Sigmoid colon (tissue), 7 donors: Measurements from ENCODE around the gene CDH1. TPM values are rescaled to one million over a fixed set of nuclear protein-coding genes. Genes with fewer than 3 reads are reported as not detected.

Experiments
- DNase-seq: peaks from one replicate; pipeline ENCODE4 v3.0.0-alpha.2; 2019
- H3K27ac ChIP-seq, 4 donors: fragments of 200-600 bp; sonication (generic); one replicate each; pipeline ENCODE4 v1.5.1; 2016 to 2019; ENCODE audit warnings: mild to moderate bottlenecking in 1 of 4
- H3K27me3 ChIP-seq, 3 donors: fragments of 200-600 bp; sonication (generic); one replicate each; pipeline ENCODE4 v1.5.1; 2019; ENCODE audit warnings: mild to moderate bottlenecking in 1 of 3
- H3K36me3 ChIP-seq, 4 donors: fragments of 200-600 bp; sonication (generic); one replicate each; pipeline ENCODE4 v1.5.1; 2016 to 2019
- H3K4me1 ChIP-seq, 4 donors: fragments of 200-600 bp; sonication (generic); one replicate each; pipeline ENCODE4 v1.5.1; 2017 to 2019
- H3K4me3 ChIP-seq, 4 donors: fragments of 200-600 bp; sonication (generic); one replicate each; pipeline ENCODE4 v1.5.1; 2017 to 2019; ENCODE audit warnings: mild to moderate bottlenecking in 2 of 4, moderate library complexity in 1 of 4
- H3K9me3 ChIP-seq, 4 donors: fragments of 200-600 bp in 3 of 4; sonication (generic) in 3 of 4; one replicate each; pipeline versions ENCODE4 v1.5.1 to v1.6.1; 2013 to 2019
- CTCF ChIP-seq, 4 experiments: fragments of 450-650 bp in 3 of 4; fragments of 200-600 bp in 1 of 4; IDR thresholded peaks; one replicate each; pipeline ENCODE4 v1.5.1; 2016 to 2019; ENCODE audit warnings: antibody characterized with exemption in 4 of 4, mild to moderate bottlenecking in 3 of 4, moderate library complexity in 2 of 4
- EP300 ChIP-seq, 4 donors: sonication (generic); formaldehyde crosslinking; IDR thresholded peaks; one replicate each; pipeline ENCODE4 v1.6.1; 2017; ENCODE audit warnings: antibody characterized with exemption in 4 of 4
- POLR2A ChIP-seq, 2 donors: fragments of 450-650 bp; IDR thresholded peaks; one replicate each; pipeline ENCODE4 v1.6.1; 2016; ENCODE audit warnings: antibody characterized with exemption in 2 of 2, mild to moderate bottlenecking in 2 of 2, moderate library complexity in 2 of 2
- POLR2AphosphoS5 ChIP-seq, 4 donors: sonication (generic); formaldehyde crosslinking; IDR thresholded peaks; one replicate each; pipeline ENCODE4 v1.6.1; 2017; ENCODE audit warnings: antibody characterized with exemption in 4 of 4
- WGBS, 2 donors: extraction: QIAGEN DNeasy Blood & Tissue Kit; methylation state at CpG; one replicate each; pipeline ENCODE4 v1.1.7; 2013; 5-methylcytosine and 5-hydroxymethylcytosine counted together
- intact Hi-C: fragments of 100-400 bp; cut with DNase I; formaldehyde crosslinking; loops from one replicate; pipeline ENCODE4 v1.15.1; 2023
- polyA plus RNA-seq, 3 donors: library from polyadenylated mRNA; stranded (reverse); fragments of 200-250 nt; gene quantifications; one replicate each; pipeline ENCODE4 v1.2.3, GENCODE V29; 2013
- total RNA-seq, 4 donors: library from RNA; depleted of rRNA; stranded (reverse); fragments of >200 nt; gene quantifications; one replicate each; pipeline ENCODE4 v1.1.0, GENCODE V29; 2016
- donor health status: healthy with polysubstance abuse.
- donor health status: Bipolar disorder and iron deficiency.
- donor health status: healthy.

CDH1 gene
- total and polyA plus RNA-seq, 7 donors, result 0.14 to 163 (median 15.4) TPM; not detected in 1

DNA sequence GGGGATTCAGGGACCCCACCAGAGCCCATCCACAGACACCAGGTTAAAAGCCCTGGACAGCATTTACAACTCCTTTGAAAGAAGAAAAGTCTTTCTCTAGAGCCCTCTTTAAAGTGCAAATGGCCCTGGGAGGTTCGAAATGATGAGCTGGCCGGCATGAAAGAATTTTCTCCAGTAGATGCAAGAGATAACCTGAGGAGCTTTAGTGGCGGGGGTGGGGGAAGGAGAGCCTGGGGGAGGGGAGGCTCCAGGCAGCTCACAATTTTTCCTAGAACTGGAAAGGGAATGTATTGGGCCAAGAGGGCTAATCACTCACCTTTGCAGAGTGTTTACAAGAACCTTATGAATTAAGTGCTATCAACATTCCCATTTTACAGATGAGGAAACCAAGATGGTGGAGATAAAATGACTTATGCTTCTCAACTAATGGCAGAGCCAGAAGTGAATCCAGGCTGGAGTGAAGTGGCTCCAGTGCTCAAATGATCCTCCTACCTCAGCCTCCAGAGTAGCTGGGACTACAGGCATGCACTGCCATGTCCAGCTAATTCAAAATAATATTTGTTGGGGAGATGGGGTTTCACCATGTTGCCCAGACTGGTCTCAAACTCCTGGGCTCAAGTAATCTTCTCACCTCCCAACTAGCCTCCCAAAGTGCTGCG lies 4.2 kb upstream of the CDH1 start:
- WGBS, 2 donors, result 40 to 64% methylated on average over 4 of the region's 4 CpGs

GRCh38 chr16:68733570-68733969 lies 3.5 kb upstream of the CDH1 start:
- Histone ChIP-seq H3K9me3 (peaks cover 0 to 2% (median 0%) of the 10 kb centered on the region in 4 donors), H3K4me1 (peaks cover 0 to 16% (median 15%) of the 10 kb centered on the region in 4 donors), H3K27ac (no peak overlapping the region), H3K27me3 (peaks cover 18 to 37% (median 29%) of the 10 kb centered on the region in 3 donors), H3K36me3 (no peaks in the 10 kb centered on the region), H3K4me3 (no peak overlapping the region)
- 88 to 91% methylated on average over 9 of the region's 9 CpGs for WGBS, 2 donors
- intact Hi-C loops, result no loop called here
- no peak for TF ChIP-seq POLR2AphosphoS5 (IDR thresholded peaks at IDR 0.05)
- TF ChIP-seq EP300 (IDR thresholded peaks at IDR 0.05), result no peak
- DNase-seq, result no peak

More for the DNA sequence above, 4.2 kb upstream of the CDH1 start:
- no peaks in the 10 kb centered on the region for H3K36me3 ChIP-seq
- H3K4me1 ChIP-seq, result peaks cover 0 to 11% (median 11%) of the 10 kb centered on the region in 4 donors
- H3K9me3 ChIP-seq, result peaks cover 0 to 2% (median 0%) of the 10 kb centered on the region in 4 donors
- TF ChIP-seq EP300 (IDR thresholded peaks at IDR 0.05) (no peak), POLR2A (IDR thresholded peaks at IDR 0.05) (no peak), CTCF (IDR thresholded peaks at IDR 0.05) (no peak), POLR2AphosphoS5 (IDR thresholded peaks at IDR 0.05) (no peak)
- H3K27ac ChIP-seq, result no peak overlapping the region
- no peak overlapping the region for H3K4me3 ChIP-seq
- H3K27me3 ChIP-seq, result peaks cover 15 to 30% (median 22%) of the 10 kb centered on the region in 3 donors
- intact Hi-C loops, result no loop called here
- DNase-seq, result no peak

DNA sequence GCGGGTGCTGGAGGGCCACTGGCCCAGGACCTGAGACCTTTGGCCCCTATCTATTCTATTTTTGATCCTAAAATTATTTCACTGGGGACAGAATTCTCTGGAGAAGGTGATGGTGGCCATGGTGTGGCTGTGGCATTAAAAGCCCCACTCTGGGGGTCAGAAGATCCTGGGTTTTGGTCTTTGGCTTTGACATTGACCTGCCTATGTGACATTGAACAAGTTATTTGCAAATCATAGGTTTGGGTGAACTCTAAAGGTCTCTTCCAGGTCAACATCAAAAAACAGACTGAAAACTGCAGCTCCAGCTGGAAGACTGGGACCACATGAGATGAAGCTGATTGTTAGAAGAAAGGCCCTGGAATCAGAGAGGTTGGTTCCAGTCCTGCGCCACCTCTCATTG lies 2.3 kb upstream of the CDH1 start:
- Histone ChIP-seq H3K27me3 (peaks cover 18 to 38% (median 30%) of the 10 kb centered on the region in 3 donors), H3K27ac (no peak overlapping the region), H3K4me1 (peaks cover 0 to 16% (median 15%) of the 10 kb centered on the region in 4 donors), H3K36me3 (no peaks in the 10 kb centered on the region), H3K4me3 (no peak overlapping the region), H3K9me3 (peaks cover 0 to 2% (median 0%) of the 10 kb centered on the region in 4 donors)
- TF ChIP-seq EP300 (IDR thresholded peaks at IDR 0.05), result no peak
- TF ChIP-seq POLR2A (IDR thresholded peaks at IDR 0.05), result no peak
- TF ChIP-seq POLR2AphosphoS5 (IDR thresholded peaks at IDR 0.05), result no peak
- no peak for TF ChIP-seq CTCF (IDR thresholded peaks at IDR 0.05)
- WGBS, 2 donors, result 96 to 97% methylated on average over 2 of the region's 2 CpGs
- no peak for DNase-seq
- intact Hi-C loops, result no loop called here

DNA sequence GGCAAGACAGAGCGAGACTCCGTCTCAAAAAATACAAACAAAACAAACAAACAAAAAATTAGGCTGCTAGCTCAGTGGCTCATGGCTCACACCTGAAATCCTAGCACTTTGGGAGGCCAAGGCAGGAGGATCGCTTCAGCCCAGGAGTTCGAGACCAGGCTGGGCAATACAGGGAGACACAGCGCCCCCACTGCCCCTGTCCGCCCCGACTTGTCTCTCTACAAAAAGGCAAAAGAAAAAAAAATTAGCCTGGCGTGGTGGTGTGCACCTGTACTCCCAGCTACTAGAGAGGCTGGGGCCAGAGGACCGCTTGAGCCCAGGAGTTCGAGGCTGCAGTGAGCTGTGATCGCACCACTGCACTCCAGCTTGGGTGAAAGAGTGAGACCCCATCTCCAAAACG lies 531 bp upstream of the CDH1 start:
- no peak overlapping the region for H3K4me3 ChIP-seq
- no peak for DNase-seq
- H3K4me1 ChIP-seq, result peaks cover 0 to 16% (median 15%) of the 10 kb centered on the region in 4 donors
- peaks cover 0 to 2% (median 0%) of the 10 kb centered on the region in 4 donors for H3K9me3 ChIP-seq
- no peaks in the 10 kb centered on the region for H3K36me3 ChIP-seq
- H3K27me3 ChIP-seq, result peaks cover 18 to 38% (median 30%) of the 10 kb centered on the region in 3 donors
- no peak overlapping the region for H3K27ac ChIP-seq
- TF ChIP-seq POLR2AphosphoS5 (IDR thresholded peaks at IDR 0.05) (no peak), POLR2A (IDR thresholded peaks at IDR 0.05) (no peak)
- WGBS, 2 donors, result 59 to 88% methylated on average over 12 of the region's 12 CpGs
- intact Hi-C loops, result no loop called here

GRCh38 chr16:68737730-68738629 lies 888 bp downstream of the CDH1 start:
- intact Hi-C loops, result no loop called here
- H3K36me3 ChIP-seq, result no peaks in the 10 kb centered on the region
- peaks cover 18 to 38% (median 30%) of the 10 kb centered on the region in 3 donors for H3K27me3 ChIP-seq
- H3K9me3 ChIP-seq, result peaks cover 0 to 2% (median 0%) of the 10 kb centered on the region in 4 donors
- no peak for TF ChIP-seq POLR2A (IDR thresholded peaks at IDR 0.05)
- TF ChIP-seq CTCF (IDR thresholded peaks at IDR 0.05), result no peak
- no peak for TF ChIP-seq EP300 (IDR thresholded peaks at IDR 0.05)
- no peak for TF ChIP-seq POLR2AphosphoS5 (IDR thresholded peaks at IDR 0.05)
- H3K4me1 ChIP-seq, result peaks cover 0 to 16% (median 15%) of the 10 kb centered on the region in 4 donors
- peak overlapping the region in 1 of 4 donors; percentile 51 for H3K27ac ChIP-seq
- peak overlapping the region in 3 of 4 donors; percentile 30 to 36 (median 34) for H3K4me3 ChIP-seq
- DNase-seq, result no peak
- WGBS, 2 donors, result 4 to 19% methylated on average over 58 of the region's 58 CpGs
